ENCODE results near the gene ADRA1B.
"Not testable (repeated sequence)": the region's sequence is repeated elsewhere in the genome, so short reads cannot be mapped to it uniquely, and the experiment has no call there.

ADRA1B gene

DNA sequence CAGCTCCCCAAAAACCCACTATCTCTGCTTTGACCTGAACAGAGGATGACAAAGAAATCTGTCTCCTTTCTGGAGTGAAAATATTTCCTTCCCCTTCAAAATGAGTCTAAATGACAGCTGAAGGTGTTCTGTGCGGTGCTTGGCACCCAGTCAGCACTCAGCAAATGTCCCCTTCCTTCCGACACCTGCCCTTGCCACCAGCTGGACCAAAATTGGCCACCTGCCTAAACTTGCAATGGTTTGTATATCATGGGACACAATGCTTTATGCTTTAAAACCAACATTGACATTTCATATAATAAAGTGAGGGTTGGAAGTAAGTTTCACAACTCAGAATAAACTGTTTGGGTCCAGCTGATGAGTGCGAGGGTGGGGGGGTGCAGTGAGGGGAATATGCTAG, 85.2 kb downstream of the ADRA1B start:
- no peaks in the 10 kb centered on the region for H3K36me3 ChIP-seq (ENCODE audit: low read length)
- H3K4me3 ChIP-seq (ENCODE audit: insufficient read depth, low read length, poor library complexity, severe bottlenecking), result no peak overlapping the region
- no peaks in the 10 kb centered on the region for H3F3A ChIP-seq (ENCODE audit: insufficient read depth)
- no peaks in the 10 kb centered on the region for H3K27me3 ChIP-seq (ENCODE audit: low read length)
- no peaks in the 10 kb centered on the region for H3K9me2 ChIP-seq (replicated peaks; ENCODE audit: insufficient read depth, low read length)
- no peak for TF ChIP-seq EZH2phosphoT487 (conservative IDR thresholded peaks at IDR 0.05; ENCODE audit: low read length)
- TF ChIP-seq, protein P1, sequence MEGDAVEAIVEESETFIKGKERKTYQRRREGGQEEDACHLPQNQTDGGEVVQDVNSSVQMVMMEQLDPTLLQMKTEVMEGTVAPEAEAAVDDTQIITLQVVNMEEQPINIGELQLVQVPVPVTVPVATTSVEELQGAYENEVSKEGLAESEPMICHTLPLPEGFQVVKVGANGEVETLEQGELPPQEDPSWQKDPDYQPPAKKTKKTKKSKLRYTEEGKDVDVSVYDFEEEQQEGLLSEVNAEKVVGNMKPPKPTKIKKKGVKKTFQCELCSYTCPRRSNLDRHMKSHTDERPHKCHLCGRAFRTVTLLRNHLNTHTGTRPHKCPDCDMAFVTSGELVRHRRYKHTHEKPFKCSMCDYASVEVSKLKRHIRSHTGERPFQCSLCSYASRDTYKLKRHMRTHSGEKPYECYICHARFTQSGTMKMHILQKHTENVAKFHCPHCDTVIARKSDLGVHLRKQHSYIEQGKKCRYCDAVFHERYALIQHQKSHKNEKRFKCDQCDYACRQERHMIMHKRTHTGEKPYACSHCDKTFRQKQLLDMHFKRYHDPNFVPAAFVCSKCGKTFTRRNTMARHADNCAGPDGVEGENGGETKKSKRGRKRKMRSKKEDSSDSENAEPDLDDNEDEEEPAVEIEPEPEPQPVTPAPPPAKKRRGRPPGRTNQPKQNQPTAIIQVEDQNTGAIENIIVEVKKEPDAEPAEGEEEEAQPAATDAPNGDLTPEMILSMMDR (IDR thresholded peaks at IDR 0.05; ENCODE audit: insufficient read depth, low read length, poor library complexity, severe bottlenecking), result no peak
- H3K4me2 ChIP-seq (ENCODE audit: low read depth, low read length, poor library complexity, severe bottlenecking), result no peak overlapping the region
- no peaks in the 10 kb centered on the region for H3K9me3 ChIP-seq (ENCODE audit: insufficient read depth, low read length)
- H3K79me2 ChIP-seq (ENCODE audit: insufficient read depth, low read length), result no peaks in the 10 kb centered on the region
- H2AFZ ChIP-seq (ENCODE audit: low read depth, low read length, severe bottlenecking), result no peak overlapping the region
- no peak overlapping the region for H3K9ac ChIP-seq (ENCODE audit: low read length)
- H4K20me1 ChIP-seq (ENCODE audit: low read depth, low read length), result no peaks in the 10 kb centered on the region
- no peak overlapping the region for H3K27ac ChIP-seq (ENCODE audit: low read depth, low read length)

DNA sequence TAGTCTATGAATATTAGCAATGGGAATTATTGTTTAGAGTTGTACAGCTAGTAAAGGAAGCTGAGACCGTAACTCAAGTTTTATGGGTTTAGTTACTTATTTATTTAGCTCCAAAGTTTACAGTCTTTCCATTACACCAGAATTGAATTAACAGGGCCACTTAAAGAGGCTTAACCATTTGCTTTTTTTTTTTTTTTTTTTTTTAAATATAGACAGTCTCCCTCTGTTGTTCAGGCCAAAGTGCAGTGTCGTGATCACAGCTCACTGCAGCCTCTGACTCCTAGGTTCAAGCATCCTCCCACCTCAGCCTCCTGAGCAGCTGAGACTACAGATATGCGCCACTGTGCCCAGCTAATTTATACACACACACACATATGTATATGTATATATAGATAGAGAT, 91.2 kb downstream of the ADRA1B start:
- H3K27me3 ChIP-seq (ENCODE audit: low read length), result no peaks in the 10 kb centered on the region
- TF ChIP-seq, protein P1 (IDR thresholded peaks at IDR 0.05; ENCODE audit: insufficient read depth, low read length, poor library complexity, severe bottlenecking), result no peak
- no peak for TF ChIP-seq EZH2phosphoT487 (conservative IDR thresholded peaks at IDR 0.05; ENCODE audit: low read length)
- peaks cover 20% of the 10 kb centered on the region for H3K79me2 ChIP-seq (ENCODE audit: insufficient read depth, low read length)
- no peaks in the 10 kb centered on the region for H3K9me2 ChIP-seq (replicated peaks; ENCODE audit: insufficient read depth, low read length)
- no peak overlapping the region for H3K27ac ChIP-seq (ENCODE audit: low read depth, low read length)
- H3F3A ChIP-seq (ENCODE audit: insufficient read depth), result no peaks in the 10 kb centered on the region
- H3K4me2 ChIP-seq (ENCODE audit: low read depth, low read length, poor library complexity, severe bottlenecking), result no peak overlapping the region
- H2AFZ ChIP-seq (ENCODE audit: low read depth, low read length, severe bottlenecking), result peak overlapping the region; percentile 19
- H3K4me3 ChIP-seq (ENCODE audit: insufficient read depth, low read length, poor library complexity, severe bottlenecking), result no peak overlapping the region
- 0 out of 2 replicates have a peak, but pooled peaks cover 3% of the 10 kb centered on the region for H3K36me3 ChIP-seq (ENCODE audit: low read length)
- no peaks in the 10 kb centered on the region for H3K9me3 ChIP-seq (ENCODE audit: insufficient read depth, low read length)
- H4K20me1 ChIP-seq (ENCODE audit: low read depth, low read length), result no peaks in the 10 kb centered on the region
- H3K9ac ChIP-seq (ENCODE audit: low read length), result no peak overlapping the region

DNA sequence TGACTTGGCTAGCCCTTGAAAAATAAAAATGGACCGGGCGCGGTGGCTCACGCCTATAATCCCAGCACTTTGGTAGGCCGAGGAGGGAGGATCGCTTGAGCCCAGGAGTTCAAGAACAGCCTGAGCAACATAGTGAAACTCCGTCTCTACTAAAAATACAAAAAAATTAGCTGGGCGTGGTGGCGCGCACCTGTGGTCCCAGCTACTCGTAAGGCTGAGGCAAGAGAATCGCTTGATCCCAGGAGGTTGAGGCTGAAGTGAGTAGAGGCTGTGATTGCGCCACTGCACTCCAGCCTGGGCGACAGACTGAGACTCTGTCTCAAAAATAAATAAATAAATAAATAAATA, 92.2 kb downstream of the ADRA1B start:
- not testable (repeated sequence) for H3K9ac ChIP-seq (ENCODE audit: low read length); H3F3A ChIP-seq (ENCODE audit: insufficient read depth); H3K9me2 ChIP-seq (replicated peaks; ENCODE audit: insufficient read depth, low read length); H3K27me3 ChIP-seq (ENCODE audit: low read length); H3K4me3 ChIP-seq (ENCODE audit: insufficient read depth, low read length, poor library complexity, severe bottlenecking); H3K9me3 ChIP-seq (ENCODE audit: insufficient read depth, low read length); H4K20me1 ChIP-seq (ENCODE audit: low read depth, low read length); H3K36me3 ChIP-seq (ENCODE audit: low read length); H3K27ac ChIP-seq (ENCODE audit: low read depth, low read length)
- Histone ChIP-seq H3K79me2 (ENCODE audit: insufficient read depth, low read length) (peaks cover 20% of the 10 kb centered on the region), H3K4me2 (ENCODE audit: low read depth, low read length, poor library complexity, severe bottlenecking) (peak overlapping the region; percentile 95), H2AFZ (ENCODE audit: low read depth, low read length, severe bottlenecking) (peak overlapping the region; percentile 75)

DNA sequence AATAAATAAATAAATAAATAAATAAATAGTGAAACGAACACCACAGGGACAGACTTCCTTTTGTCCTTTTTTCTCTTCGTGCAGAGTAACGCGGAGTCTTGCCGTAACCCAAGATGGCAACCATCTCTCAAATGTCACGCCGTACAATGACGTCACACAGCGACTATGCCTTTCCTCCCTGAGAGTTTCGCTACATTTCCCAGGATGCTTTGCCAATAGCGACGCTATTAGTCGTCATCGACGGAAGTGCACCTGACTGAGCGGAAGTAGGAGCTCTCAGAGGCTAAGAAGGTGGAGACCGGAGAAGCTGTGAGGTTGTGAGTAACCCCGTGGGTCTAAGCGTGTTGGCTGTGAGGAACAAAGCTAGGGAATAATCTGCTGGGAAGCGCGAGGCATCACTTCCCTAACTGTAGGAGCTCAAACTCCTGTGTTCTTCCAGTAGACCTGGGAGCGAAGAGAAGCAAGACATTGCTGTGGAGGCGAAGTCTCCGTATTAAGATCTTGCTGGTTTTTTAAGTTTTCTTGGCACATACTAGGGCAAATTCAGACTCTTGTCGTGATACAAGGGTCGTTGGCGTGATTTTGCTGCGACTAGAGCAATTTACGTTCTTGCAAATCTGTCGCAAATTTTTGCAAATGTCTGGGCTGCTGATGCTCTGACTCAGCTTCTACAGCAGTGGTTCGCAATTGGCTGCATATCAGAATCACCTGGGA, 92.8 kb downstream of the ADRA1B start, which contains the start of gene TTC1:
TTC1 (plus strand) TSS at position 263 of the 714 bp plus-strand sequence. CDS start 1,390 bp downstream, outside the sequence.
- TF ChIP-seq EZH2phosphoT487 (conservative IDR thresholded peaks at IDR 0.05; ENCODE audit: low read length), result no peak
- TF ChIP-seq, protein P1 (IDR thresholded peaks at IDR 0.05; ENCODE audit: insufficient read depth, low read length, poor library complexity, severe bottlenecking), result no peak
- Histone ChIP-seq H3K27me3 (ENCODE audit: low read length) (no peaks in the 10 kb centered on the region), H4K20me1 (ENCODE audit: low read depth, low read length) (no peaks in the 10 kb centered on the region), H3K9ac (ENCODE audit: low read length) (peak within 1 kb of the TSS; percentile 70), H3F3A (ENCODE audit: insufficient read depth) (no peaks in the 10 kb centered on the region), H2AFZ (ENCODE audit: low read depth, low read length, severe bottlenecking) (peak within 1 kb of the TSS; percentile 75), H3K4me3 (ENCODE audit: insufficient read depth, low read length, poor library complexity, severe bottlenecking) (peak within 1 kb of the TSS; percentile 77), H3K27ac (ENCODE audit: low read depth, low read length) (peak within 1 kb of the TSS; percentile 23), H3K9me3 (ENCODE audit: insufficient read depth, low read length) (no peaks in the 10 kb centered on the region), H3K4me2 (ENCODE audit: low read depth, low read length, poor library complexity, severe bottlenecking) (peak within 1 kb of the TSS; percentile 95), H3K36me3 (ENCODE audit: low read length) (peaks cover 7% of the 10 kb centered on the region; the same call in 1 of the 2 replicates), H3K79me2 (ENCODE audit: insufficient read depth, low read length) (peaks cover 20% of the 10 kb centered on the region), H3K9me2 (replicated peaks; ENCODE audit: insufficient read depth, low read length) (no peaks in the 10 kb centered on the region)

Measured in SU-DHL-6 (cell line).